Gastrocnemius medialis (tissue), 4 donors: ENCODE measurements around the gene TRIM61.
"Not testable (repeated sequence)": the region's sequence is repeated elsewhere in the genome, so short reads cannot be mapped to it uniquely, and the experiment has no call there.

Source experiments
- CTCF ChIP-seq, 5 experiments: fragments of 450-650 bp in 3 of 5; fragments of 200-600 bp in 2 of 5; sonication (generic) in 2 of 5; IDR thresholded peaks in 4 of 5; conservative IDR thresholded peaks in 1 of 5; 1 replicate in 4 of 5; 2 replicates in 1 of 5; pipeline ENCODE4 v1.5.1; 2016 to 2019; ENCODE audit warnings: antibody characterized with exemption in 5 of 5, mild to moderate bottlenecking in 3 of 5, moderate library complexity in 3 of 5
- POLR2A ChIP-seq, 2 donors: fragments of 450-650 bp; IDR thresholded peaks; one replicate each; pipeline ENCODE4 v1.6.1; 2017; ENCODE audit warnings: antibody characterized with exemption in 2 of 2, mild to moderate bottlenecking in 2 of 2, moderate library complexity in 2 of 2

- TF ChIP-seq POLR2A (IDR thresholded peaks at IDR 0.05); CTCF (IDR thresholded peaks at IDR 0.05 in 4 of 5, conservative IDR thresholded peaks at IDR 0.05 in 1 of 5): not testable (repeated sequence)
Observed at GRCh38 chr4:164959421-164959820, 18.0 kb downstream of the TRIM61 start.
